ENCODE data around the gene RGL1. TPM values are rescaled to one million over a fixed set of nuclear protein-coding genes. Genes with fewer than 3 reads are reported as not detected.
A peak's percentile ranks its signal among the peaks of the same experiment; 100 is the strongest.

RGL1 gene
- total RNA-seq, 4 donors from 2014 or later = 12.1 to 13.8 (median 13.0) TPM

DNA sequence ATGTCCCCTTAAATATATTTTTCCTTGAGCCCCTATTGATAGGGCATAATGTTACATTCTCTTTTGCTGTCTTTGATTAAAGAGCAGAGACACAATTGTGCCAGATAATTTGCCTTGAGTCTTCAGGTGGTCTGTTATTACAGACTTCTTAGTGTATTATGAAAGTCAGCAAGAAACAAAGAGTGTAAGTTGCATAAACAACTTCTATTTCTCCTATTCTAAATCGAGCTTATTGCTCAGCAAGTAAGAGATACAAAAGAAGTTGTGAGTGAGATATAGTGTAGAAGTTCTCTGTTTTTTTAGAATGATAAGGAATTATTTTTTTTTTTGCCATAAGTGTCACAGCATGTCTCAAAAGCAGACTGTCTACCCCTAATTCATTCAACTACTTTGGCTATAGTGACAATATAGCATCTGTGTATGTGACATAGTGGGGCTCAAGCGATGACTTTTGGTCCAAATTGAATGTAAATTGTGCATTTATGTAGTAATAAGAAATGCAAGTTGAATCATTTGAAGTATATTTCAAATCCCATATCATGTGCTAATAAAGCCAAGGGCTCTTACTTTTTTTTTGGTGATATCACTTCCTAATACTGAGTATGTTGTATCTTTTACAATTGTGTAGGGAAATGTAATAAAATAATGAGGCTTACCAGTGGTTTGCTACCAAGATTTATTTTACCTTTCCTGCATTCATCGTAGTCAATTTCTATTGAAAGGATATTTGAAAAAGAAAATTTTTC is 81.3 kb downstream of the RGL1 start:
- H3K36me3 ChIP-seq = peaks cover 0 to 3% (median 0%) of the 10 kb centered on the region in 4 donors
- H3K27ac ChIP-seq = no peak overlapping the region
- H3K9me3 ChIP-seq = no peaks in the 10 kb centered on the region
- TF ChIP-seq EP300 (IDR thresholded peaks at IDR 0.05; ENCODE audit: low read depth) (no peak), POLR2AphosphoS5 (IDR thresholded peaks at IDR 0.05) (no peak), POLR2A (IDR thresholded peaks at IDR 0.05) (no peak), CTCF (IDR thresholded peaks at IDR 0.05) (no peak)
- H3K4me3 ChIP-seq = no peak overlapping the region
- H3K4me1 ChIP-seq = peaks cover 0 to 30% (median 5%) of the 10 kb centered on the region in 4 donors
- 86 to 100% methylated on average over 3 of the region's 3 CpGs for WGBS, 2 donors (ENCODE audit: low coverage in 1 of 2)
- in situ Hi-C loops (cut with MboI; ENCODE audit: low pct_ligation_motif_present in 1 of 4, low pct_unique_long_range_greater_than_20kb in 1 of 4, low sequenced_read_pairs in 3 of 4) (no loop called here), intact Hi-C loops (cut with DNase I; ENCODE audit: low total_unique reads) (no loop called here)
- DNase-seq = no peak
- no peaks in the 10 kb centered on the region for H3K27me3 ChIP-seq

GRCh38 chr1:183886853-183887252 is 81.9 kb downstream of the RGL1 start:
- intact Hi-C loops (cut with DNase I; ENCODE audit: low total_unique reads) (no loop called here), in situ Hi-C loops (cut with MboI; ENCODE audit: low pct_ligation_motif_present in 1 of 4, low pct_unique_long_range_greater_than_20kb in 1 of 4, low sequenced_read_pairs in 3 of 4) (no loop called here)
- Histone ChIP-seq H3K4me1 (peaks cover 0 to 28% (median 5%) of the 10 kb centered on the region in 4 donors), H3K4me3 (no peak overlapping the region), H3K27me3 (no peaks in the 10 kb centered on the region), H3K27ac (peak overlapping the region in 1 of 4 donors; percentile 19), H3K9me3 (no peaks in the 10 kb centered on the region), H3K36me3 (peaks cover 0 to 3% (median 0%) of the 10 kb centered on the region in 4 donors)
- TF ChIP-seq EP300 (IDR thresholded peaks at IDR 0.05; ENCODE audit: low read depth) (no peak), POLR2A (IDR thresholded peaks at IDR 0.05) (no peak), CTCF (IDR thresholded peaks at IDR 0.05) (no peak), POLR2AphosphoS5 (IDR thresholded peaks at IDR 0.05) (no peak)
- no peak for DNase-seq

DNA sequence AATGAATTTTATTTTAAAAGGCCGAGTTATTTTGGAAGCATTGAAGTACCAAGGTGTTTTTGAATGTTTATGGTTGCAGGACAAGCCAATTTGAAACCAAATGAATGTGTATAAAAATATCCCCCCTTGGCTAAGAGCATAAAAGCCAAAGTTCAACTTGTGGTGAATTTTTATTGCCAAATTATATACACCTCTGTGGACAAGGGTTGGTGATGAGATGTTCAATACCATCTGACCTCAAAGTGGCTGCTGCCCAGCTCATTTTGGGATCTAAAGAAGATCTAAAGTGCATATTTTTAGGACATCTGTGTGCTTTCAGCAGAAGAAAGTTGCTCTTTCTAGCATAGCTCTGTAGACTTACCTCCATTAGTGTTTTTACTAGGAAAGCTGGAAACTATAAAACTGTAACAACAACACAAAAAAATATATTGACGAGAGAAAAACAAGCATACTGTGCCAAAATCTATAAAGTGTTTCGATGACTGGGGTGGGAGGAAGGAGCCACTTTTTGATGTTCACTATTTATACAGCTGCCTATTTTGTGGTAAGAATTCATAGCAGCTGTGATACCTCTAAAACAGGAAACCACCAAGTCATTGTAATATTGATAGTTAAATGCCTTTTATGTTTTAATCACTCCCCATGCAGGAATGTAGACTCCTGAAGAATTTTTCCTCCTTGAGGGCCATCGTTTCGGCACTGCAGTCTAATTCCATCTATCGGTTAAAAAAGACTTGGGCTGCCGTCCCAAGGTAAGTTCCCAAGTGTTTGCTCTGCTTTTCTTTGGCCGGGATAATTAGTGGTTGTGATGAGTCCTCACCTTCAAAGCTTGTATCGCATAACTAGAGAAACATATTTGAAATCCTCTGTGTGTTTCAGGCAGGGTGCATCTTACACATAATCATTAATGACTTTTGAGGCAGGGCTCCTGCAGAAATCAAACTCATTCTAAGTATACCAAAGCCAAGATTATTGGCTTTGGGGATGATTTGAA is 83.2 kb downstream of the RGL1 start:
- no peaks in the 10 kb centered on the region for H3K9me3 ChIP-seq
- H3K27ac ChIP-seq = peak overlapping the region; percentile 16 to 42 (median 22)
- TF ChIP-seq POLR2A (IDR thresholded peaks at IDR 0.05) = no peak
- TF ChIP-seq EP300 (IDR thresholded peaks at IDR 0.05; ENCODE audit: low read depth) = no peak
- no peak for TF ChIP-seq POLR2AphosphoS5 (IDR thresholded peaks at IDR 0.05)
- H3K4me3 ChIP-seq = no peak overlapping the region
- no peak for DNase-seq
- in situ Hi-C loops (cut with MboI; ENCODE audit: low pct_ligation_motif_present in 1 of 4, low pct_unique_long_range_greater_than_20kb in 1 of 4, low sequenced_read_pairs in 3 of 4) (no loop called here), intact Hi-C loops (cut with DNase I; ENCODE audit: low total_unique reads) (no loop called here)
- 26 to 44% methylated on average over 3 to 9 of the region's 9 CpGs for WGBS, 2 donors (ENCODE audit: low coverage in 1 of 2)
- no peaks in the 10 kb centered on the region for H3K27me3 ChIP-seq
- H3K36me3 ChIP-seq = peaks cover 0 to 3% (median 0%) of the 10 kb centered on the region in 4 donors
- H3K4me1 ChIP-seq = peaks cover 0 to 23% (median 5%) of the 10 kb centered on the region in 4 donors

GRCh38 chr1:183889095-183889494 is 84.2 kb downstream of the RGL1 start:
- 73 to 76% methylated on average over 2 of the region's 2 CpGs for WGBS, 2 donors (ENCODE audit: low coverage in 1 of 2)
- no peaks in the 10 kb centered on the region for H3K9me3 ChIP-seq
- in situ Hi-C loops (cut with MboI; ENCODE audit: low pct_ligation_motif_present in 1 of 4, low pct_unique_long_range_greater_than_20kb in 1 of 4, low sequenced_read_pairs in 3 of 4) (no loop called here), intact Hi-C loops (cut with DNase I; ENCODE audit: low total_unique reads) (no loop called here)
- DNase-seq = no peak
- H3K4me3 ChIP-seq = no peak overlapping the region
- peaks cover 0 to 23% (median 5%) of the 10 kb centered on the region in 4 donors for H3K4me1 ChIP-seq
- no peak for TF ChIP-seq EP300 (IDR thresholded peaks at IDR 0.05; ENCODE audit: low read depth)
- TF ChIP-seq POLR2A (IDR thresholded peaks at IDR 0.05) = no peak
- no peak for TF ChIP-seq POLR2AphosphoS5 (IDR thresholded peaks at IDR 0.05)
- TF ChIP-seq CTCF (IDR thresholded peaks at IDR 0.05) = no peak
- H3K27me3 ChIP-seq = no peaks in the 10 kb centered on the region
- no peaks in the 10 kb centered on the region for H3K36me3 ChIP-seq
- H3K27ac ChIP-seq = no peak overlapping the region
